ENCODE data around the gene LCLAT1.

The LCLAT1 gene

GRCh38 chr2:30683236-30683956 lies 236.3 kb downstream of the LCLAT1 start:
- no peak overlapping the region for H2AFZ ChIP-seq (ENCODE audit: low read depth, low read length)
- no peak overlapping the region for H3K4me3 ChIP-seq (ENCODE audit: low read length)
- H3K4me1 ChIP-seq (ENCODE audit: insufficient read depth, low read length) = peaks cover 4% of the 10 kb centered on the region
- no peaks in the 10 kb centered on the region for H3K36me3 ChIP-seq (ENCODE audit: insufficient read depth, low read length)
- no peaks in the 10 kb centered on the region for H3K9me3 ChIP-seq (ENCODE audit: low read length)
- H3K27me3 ChIP-seq (ENCODE audit: insufficient read depth, low read length) = peaks cover 4% of the 10 kb centered on the region

- H2AFZ ChIP-seq (ENCODE audit: low read depth, low read length) = no peak overlapping the region
- no peaks in the 10 kb centered on the region for H3K9me3 ChIP-seq (ENCODE audit: low read length)
- peaks cover 4% of the 10 kb centered on the region for H3K4me1 ChIP-seq (ENCODE audit: insufficient read depth, low read length)
- H3K27me3 ChIP-seq (ENCODE audit: insufficient read depth, low read length) = peaks cover 4% of the 10 kb centered on the region
- H3K36me3 ChIP-seq (ENCODE audit: insufficient read depth, low read length) = no peaks in the 10 kb centered on the region
- no peak overlapping the region for H3K4me3 ChIP-seq (ENCODE audit: low read length)
These were observed 237.0 kb downstream of the LCLAT1 start for GRCh38 chr2:30684026-30684425.

GRCh38 chr2:30684516-30684915 lies 237.5 kb downstream of the LCLAT1 start:
- no peak overlapping the region for H2AFZ ChIP-seq (ENCODE audit: low read depth, low read length)
- no peaks in the 10 kb centered on the region for H3K9me3 ChIP-seq (ENCODE audit: low read length)
- no peak overlapping the region for H3K4me3 ChIP-seq (ENCODE audit: low read length)
- peaks cover 4% of the 10 kb centered on the region for H3K27me3 ChIP-seq (ENCODE audit: insufficient read depth, low read length)
- peaks cover 4% of the 10 kb centered on the region for H3K4me1 ChIP-seq (ENCODE audit: insufficient read depth, low read length)
- H3K36me3 ChIP-seq (ENCODE audit: insufficient read depth, low read length) = no peaks in the 10 kb centered on the region

- no peak overlapping the region for H3K4me3 ChIP-seq (ENCODE audit: low read length)
- peaks cover 6% of the 10 kb centered on the region for H3K27me3 ChIP-seq (ENCODE audit: insufficient read depth, low read length)
- no peaks in the 10 kb centered on the region for H3K36me3 ChIP-seq (ENCODE audit: insufficient read depth, low read length)
- peaks cover 2% of the 10 kb centered on the region for H3K4me1 ChIP-seq (ENCODE audit: insufficient read depth, low read length)
- H3K9me3 ChIP-seq (ENCODE audit: low read length) = no peaks in the 10 kb centered on the region
- H2AFZ ChIP-seq (ENCODE audit: low read depth, low read length) = no peak overlapping the region
These were observed 237.9 kb downstream of the LCLAT1 start for GRCh38 chr2:30684996-30685395.

- H3K4me1 ChIP-seq (ENCODE audit: insufficient read depth, low read length) = no peaks in the 10 kb centered on the region
- no peak overlapping the region for H2AFZ ChIP-seq (ENCODE audit: low read depth, low read length)
- no peaks in the 10 kb centered on the region for H3K9me3 ChIP-seq (ENCODE audit: low read length)
- no peak overlapping the region for H3K4me3 ChIP-seq (ENCODE audit: low read length)
- no peaks in the 10 kb centered on the region for H3K36me3 ChIP-seq (ENCODE audit: insufficient read depth, low read length)
- H3K27me3 ChIP-seq (ENCODE audit: insufficient read depth, low read length) = peaks cover 7% of the 10 kb centered on the region
These were observed 239.0 kb downstream of the LCLAT1 start for GRCh38 chr2:30686000-30686399.

GRCh38 chr2:30686669-30687068 lies 239.6 kb downstream of the LCLAT1 start:
- H2AFZ ChIP-seq (ENCODE audit: low read depth, low read length) = no peak overlapping the region
- no peaks in the 10 kb centered on the region for H3K4me1 ChIP-seq (ENCODE audit: insufficient read depth, low read length)
- H3K27me3 ChIP-seq (ENCODE audit: insufficient read depth, low read length) = peaks cover 9% of the 10 kb centered on the region
- H3K9me3 ChIP-seq (ENCODE audit: low read length) = no peaks in the 10 kb centered on the region
- no peak overlapping the region for H3K4me3 ChIP-seq (ENCODE audit: low read length)
- no peaks in the 10 kb centered on the region for H3K36me3 ChIP-seq (ENCODE audit: insufficient read depth, low read length)

GRCh38 chr2:30688956-30689401 lies 241.9 kb downstream of the LCLAT1 start:
- H3K36me3 ChIP-seq (ENCODE audit: insufficient read depth, low read length) = no peaks in the 10 kb centered on the region

GRCh38 chr2:30689496-30690125 lies 242.6 kb downstream of the LCLAT1 start:
- Histone ChIP-seq H3K27me3 (ENCODE audit: insufficient read depth, low read length) (peaks cover 5% of the 10 kb centered on the region), H3K9me3 (ENCODE audit: low read length) (no peaks in the 10 kb centered on the region), H3K4me3 (ENCODE audit: low read length) (no peak overlapping the region), H2AFZ (ENCODE audit: low read depth, low read length) (no peak overlapping the region), H3K4me1 (ENCODE audit: insufficient read depth, low read length) (no peaks in the 10 kb centered on the region), H3K36me3 (ENCODE audit: insufficient read depth, low read length) (no peaks in the 10 kb centered on the region)

More at GRCh38 chr2:30688956-30689401, 241.9 kb downstream of the LCLAT1 start:
- Histone ChIP-seq H3K9me3 (ENCODE audit: low read length) (no peaks in the 10 kb centered on the region), H3K4me1 (ENCODE audit: insufficient read depth, low read length) (no peaks in the 10 kb centered on the region), H2AFZ (ENCODE audit: low read depth, low read length) (no peak overlapping the region), H3K27me3 (ENCODE audit: insufficient read depth, low read length) (peaks cover 5% of the 10 kb centered on the region), H3K4me3 (ENCODE audit: low read length) (no peak overlapping the region)

- no peak overlapping the region for H3K4me3 ChIP-seq (ENCODE audit: low read length)
- H2AFZ ChIP-seq (ENCODE audit: low read depth, low read length) = no peak overlapping the region
- peaks cover 5% of the 10 kb centered on the region for H3K27me3 ChIP-seq (ENCODE audit: insufficient read depth, low read length)
- H3K9me3 ChIP-seq (ENCODE audit: low read length) = no peaks in the 10 kb centered on the region
- no peaks in the 10 kb centered on the region for H3K4me1 ChIP-seq (ENCODE audit: insufficient read depth, low read length)
- H3K36me3 ChIP-seq (ENCODE audit: insufficient read depth, low read length) = no peaks in the 10 kb centered on the region
These were observed 243.1 kb downstream of the LCLAT1 start for GRCh38 chr2:30690126-30690561.

GRCh38 chr2:30691091-30691947 lies 244.3 kb downstream of the LCLAT1 start:
- Histone ChIP-seq H3K4me1 (ENCODE audit: insufficient read depth, low read length) (no peaks in the 10 kb centered on the region), H3K36me3 (ENCODE audit: insufficient read depth, low read length) (no peaks in the 10 kb centered on the region), H3K4me3 (ENCODE audit: low read length) (no peak overlapping the region), H3K9me3 (ENCODE audit: low read length) (no peaks in the 10 kb centered on the region), H3K27me3 (ENCODE audit: insufficient read depth, low read length) (peaks cover 5% of the 10 kb centered on the region), H2AFZ (ENCODE audit: low read depth, low read length) (no peak overlapping the region)

GRCh38 chr2:30691948-30692828 lies 245.1 kb downstream of the LCLAT1 start:
- Histone ChIP-seq H3K9me3 (ENCODE audit: low read length) (no peaks in the 10 kb centered on the region), H3K36me3 (ENCODE audit: insufficient read depth, low read length) (no peaks in the 10 kb centered on the region), H3K4me1 (ENCODE audit: insufficient read depth, low read length) (no peaks in the 10 kb centered on the region), H2AFZ (ENCODE audit: low read depth, low read length) (no peak overlapping the region), H3K27me3 (ENCODE audit: insufficient read depth, low read length) (peaks cover 5% of the 10 kb centered on the region), H3K4me3 (ENCODE audit: low read length) (no peak overlapping the region)

- Histone ChIP-seq H3K4me3 (ENCODE audit: low read length) (no peak overlapping the region), H2AFZ (ENCODE audit: low read depth, low read length) (no peak overlapping the region), H3K9me3 (ENCODE audit: low read length) (no peaks in the 10 kb centered on the region), H3K36me3 (ENCODE audit: insufficient read depth, low read length) (no peaks in the 10 kb centered on the region), H3K27me3 (ENCODE audit: insufficient read depth, low read length) (peaks cover 5% of the 10 kb centered on the region), H3K4me1 (ENCODE audit: insufficient read depth, low read length) (no peaks in the 10 kb centered on the region)
These were observed 245.8 kb downstream of the LCLAT1 start for GRCh38 chr2:30692829-30693275.
